GM12801 (cell line): Measurements from ENCODE around the gene ADGRB3.

ENCODE experiments used
- CTCF ChIP-seq: IDR thresholded peaks from one replicate; pipeline ENCODE4 v1.5.1; 2011; ENCODE audit warnings: control low read depth; ENCODE audit not compliant: insufficient read length; ENCODE audit errors: extremely low read depth

ADGRB3 gene

GRCh38 chr6:68859233-68859632, 224.2 kb downstream of the ADGRB3 start:
- TF ChIP-seq CTCF: no peak

DNA sequence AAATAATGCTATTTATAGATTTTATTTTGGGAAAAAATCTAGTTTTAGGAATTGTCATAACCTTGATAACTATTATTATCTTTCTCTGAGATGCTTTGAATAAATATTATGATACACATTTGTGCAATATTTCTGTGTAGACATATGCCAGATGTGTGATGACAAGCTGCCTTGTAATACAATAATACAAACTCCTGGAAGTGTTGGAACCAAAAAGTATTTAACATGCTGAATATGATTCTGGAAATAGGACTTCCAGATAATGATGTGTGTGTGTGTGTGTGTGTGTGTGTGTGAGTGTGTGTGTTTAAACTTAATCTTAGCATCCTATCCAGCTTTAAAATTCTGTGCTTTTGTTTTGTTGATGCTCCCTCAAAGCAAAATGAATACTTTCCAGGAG, 233.6 kb downstream of the ADGRB3 start:
- no peak for TF ChIP-seq CTCF

DNA sequence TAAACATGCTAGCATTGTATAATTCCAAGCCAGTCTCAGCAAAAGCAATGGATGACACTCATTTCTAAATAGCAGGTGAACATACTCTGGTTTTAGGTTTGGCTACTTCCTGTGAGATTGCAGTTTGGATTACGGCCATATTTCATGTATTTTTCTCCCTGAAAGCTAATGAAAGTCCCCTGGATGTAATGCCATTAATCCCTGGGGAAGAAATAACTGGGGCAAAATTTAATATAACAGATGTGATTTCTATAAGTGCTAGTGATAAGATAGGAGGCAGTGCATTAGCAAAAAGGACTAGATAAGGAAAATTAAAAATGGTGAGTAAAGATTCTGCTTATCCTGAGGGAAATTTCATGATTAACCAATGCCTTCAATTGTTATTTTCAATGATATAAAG, 238.2 kb downstream of the ADGRB3 start:
- TF ChIP-seq CTCF: no peak

DNA sequence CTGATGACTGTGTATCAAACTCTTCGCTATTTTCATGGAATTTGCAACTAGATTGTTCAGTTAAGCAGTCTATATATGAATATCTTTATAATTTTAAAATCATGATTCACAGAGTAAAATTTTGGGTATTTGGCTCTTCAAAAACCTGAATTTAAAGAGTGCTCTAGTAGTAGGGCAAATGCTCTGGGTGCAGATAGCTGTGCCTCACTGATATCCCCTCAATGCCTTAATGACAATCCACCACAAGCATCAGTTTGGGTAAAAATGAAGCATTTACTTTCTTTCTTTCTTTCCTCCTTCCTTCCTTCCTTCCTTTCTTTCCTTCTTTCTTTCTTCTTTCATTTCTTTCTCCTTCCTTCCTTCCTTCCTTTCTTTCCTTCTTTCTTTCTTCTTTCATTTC, 239.7 kb downstream of the ADGRB3 start:
- TF ChIP-seq CTCF: no peak

DNA sequence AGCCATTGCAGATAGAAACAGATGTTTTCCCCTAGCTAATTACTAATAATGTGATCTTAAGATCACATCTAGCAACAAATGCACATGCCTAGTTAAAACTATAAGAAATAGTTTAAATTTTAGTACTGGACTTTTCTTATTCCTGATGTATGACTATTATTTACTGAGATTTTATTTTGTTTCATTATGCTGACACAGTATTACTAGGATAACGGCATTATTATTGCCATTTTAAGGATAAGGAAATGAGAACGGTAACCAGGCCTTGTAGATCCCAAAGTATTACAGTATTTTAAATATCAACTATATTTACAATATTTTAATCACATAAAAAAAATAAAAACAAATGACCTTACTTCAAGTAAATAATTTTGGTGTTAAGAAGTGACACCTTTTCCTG, 240.3 kb downstream of the ADGRB3 start:
- TF ChIP-seq CTCF: no peak

- no peak for TF ChIP-seq CTCF
Observed at GRCh38 chr6:68876792-68877493, 241.9 kb downstream of the ADGRB3 start.

DNA sequence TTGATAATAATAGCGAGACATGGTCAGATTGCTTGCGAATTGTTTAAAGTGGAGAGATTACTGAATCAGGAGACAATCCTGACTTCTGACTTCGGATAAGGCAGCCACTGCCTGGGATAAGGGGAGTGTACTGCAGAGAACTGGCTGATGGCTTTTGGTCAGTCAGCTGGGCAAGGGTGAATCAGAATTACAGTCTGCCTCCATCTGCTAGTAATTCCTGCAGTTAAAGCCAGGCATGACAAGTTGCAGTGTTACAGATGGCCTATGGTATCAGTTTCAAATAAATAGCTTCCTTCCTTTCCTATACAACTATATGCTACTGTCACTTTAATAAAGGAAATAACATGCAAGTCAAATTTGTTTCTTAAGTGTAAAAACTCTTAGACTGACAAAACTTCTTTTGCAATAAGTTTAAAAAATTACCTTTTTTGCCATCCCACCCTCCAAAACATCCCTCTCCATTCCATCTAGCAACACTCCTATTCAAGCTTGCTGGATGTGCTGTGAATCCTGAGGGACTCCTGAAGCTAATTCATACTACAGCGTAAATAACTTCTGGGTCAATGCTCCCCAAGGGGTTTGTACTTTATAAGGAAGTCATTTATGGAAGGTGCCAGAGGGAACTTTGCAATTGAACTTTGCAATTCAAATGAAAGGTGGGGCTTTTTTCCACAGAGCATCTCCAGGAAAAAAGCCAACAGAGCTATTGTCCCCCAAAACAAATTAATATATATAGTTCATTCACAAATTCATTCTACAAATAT, 245.2 kb downstream of the ADGRB3 start:
- TF ChIP-seq CTCF: no peak
